Measurements from ENCODE around the gene ZNF483. TPM values are rescaled to one million over a fixed set of nuclear protein-coding genes. Genes with fewer than 3 reads are reported as not detected.

ZNF483 gene
- total RNA-seq (1.5 and 4.3 TPM in 2 replicates), polyA plus RNA-seq (0.53 and 0.70 TPM in 2 replicates), polyA minus RNA-seq (ENCODE audit: low replicate concordance) (2.4 TPM in 1 of 2 replicates, not detected in the other)
- 0.35 and 0.43 TPM in 2 replicates for polyA plus RNA-seq (2012)

GRCh38 chr9:111525056-111525977 lies at the start of gene ZNF483:
Gene ZNF483 (plus strand): TSS chr9:111525179. CDS start chr9:111527396, 2,217 bp downstream.
- Histone ChIP-seq H3K36me3 (ENCODE audit: control insufficient read depth, insufficient read depth, low read length) (no peaks in the 10 kb centered on the region), H2AFZ (ENCODE audit: low read length) (peak within 1 kb of the TSS; percentile 95), H3K9ac (ENCODE audit: insufficient read depth, low read length) (peak within 1 kb of the TSS; percentile 57), H3K9me3 (ENCODE audit: control insufficient read depth, insufficient read depth, low read depth, low read length) (no peaks in the 10 kb centered on the region), H3K4me3 (replicated peaks in 1 of 4; ENCODE audit: control extremely low read depth in 1 of 4, insufficient read depth in 1 of 4, low read depth in 3 of 4, low read length in 4 of 4) (peak within 1 kb of the TSS; percentile 72 to 83 (median 82)), H4K20me1 (ENCODE audit: control insufficient read depth, extremely low read depth, insufficient read depth, low read length) (no peaks in the 10 kb centered on the region), H3K27me3 (ENCODE audit: control insufficient read depth, insufficient read depth, low read length) (no peaks in the 10 kb centered on the region), H3K4me1 (ENCODE audit: control insufficient read depth, extremely low read depth, insufficient read depth, low read length) (peaks cover 5% of the 10 kb centered on the region), H3K27ac (ENCODE audit: insufficient read depth, low read length) (no peak within 1 kb of the TSS), H3K4me2 (ENCODE audit: extremely low read depth, insufficient read depth, low read length) (peak within 1 kb of the TSS; percentile 99), H3K79me2 (ENCODE audit: control insufficient read depth, insufficient read depth, low read length) (no peaks in the 10 kb centered on the region)
- TF ChIP-seq EZH2 (IDR thresholded peaks at IDR 0.05; ENCODE audit: low read length, missing control alignments) (no peak), CTCF (conservative IDR thresholded peaks at IDR 0.05 in 1 of 2, IDR thresholded peaks at IDR 0.05 in 1 of 2; ENCODE audit: low read depth in 1 of 2, low read length in 2 of 2) (no peak)
- DNase-seq (ENCODE audit: low read depth in 2 of 2), result peak; percentile 67 to 77

- no peak overlapping the region for H3K4me2 ChIP-seq (ENCODE audit: extremely low read depth, insufficient read depth, low read length)
- H3K4me1 ChIP-seq (ENCODE audit: control insufficient read depth, extremely low read depth, insufficient read depth, low read length), result no peaks in the 10 kb centered on the region
- peaks cover 93% of the 10 kb centered on the region for H3K79me2 ChIP-seq (ENCODE audit: control insufficient read depth, insufficient read depth, low read length)
- H3K36me3 ChIP-seq (ENCODE audit: control insufficient read depth, insufficient read depth, low read length), result no peaks in the 10 kb centered on the region
- no peak overlapping the region for H3K4me3 ChIP-seq (replicated peaks in 1 of 4; ENCODE audit: control extremely low read depth in 1 of 4, insufficient read depth in 1 of 4, low read depth in 3 of 4, low read length in 4 of 4)
- H3K27me3 ChIP-seq (ENCODE audit: control insufficient read depth, insufficient read depth, low read length), result no peaks in the 10 kb centered on the region
- H2AFZ ChIP-seq (ENCODE audit: low read length), result no peak overlapping the region
- peaks cover 2% of the 10 kb centered on the region for H4K20me1 ChIP-seq (ENCODE audit: control insufficient read depth, extremely low read depth, insufficient read depth, low read length)
- H3K9ac ChIP-seq (ENCODE audit: insufficient read depth, low read length), result no peak overlapping the region
- H3K27ac ChIP-seq (ENCODE audit: insufficient read depth, low read length), result no peak overlapping the region
- DNase-seq (ENCODE audit: low read depth in 2 of 2), result no peak
- H3K9me3 ChIP-seq (ENCODE audit: control insufficient read depth, insufficient read depth, low read depth, low read length), result no peaks in the 10 kb centered on the region
- TF ChIP-seq CTCF (conservative IDR thresholded peaks at IDR 0.05 in 1 of 2, IDR thresholded peaks at IDR 0.05 in 1 of 2; ENCODE audit: low read depth in 1 of 2, low read length in 2 of 2), result no peak
- no peak for TF ChIP-seq EZH2 (IDR thresholded peaks at IDR 0.05; ENCODE audit: low read length, missing control alignments)
Measured at GRCh38 chr9:111475195-111475594, 49.8 kb upstream of the ZNF483 start.

DNA sequence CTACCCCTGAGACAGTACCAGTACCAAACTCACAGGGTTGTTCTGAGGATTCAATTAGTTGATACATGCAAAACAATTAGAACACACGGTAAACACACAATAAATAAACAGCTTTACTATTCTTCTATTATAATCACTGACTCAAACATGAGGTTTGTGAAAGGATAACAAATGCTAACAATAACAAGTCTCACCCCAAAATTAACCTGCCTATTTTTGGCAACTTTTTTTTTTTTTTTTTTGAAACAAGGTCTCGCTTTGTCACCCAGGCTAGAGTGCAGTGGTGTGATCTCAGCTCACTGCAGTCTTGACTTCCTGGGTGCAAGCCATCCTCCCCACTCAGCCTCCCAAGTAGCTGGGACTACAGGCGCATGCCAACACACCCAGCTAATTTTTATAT lies 47.3 kb upstream of the ZNF483 start:
- H3K4me2 ChIP-seq (ENCODE audit: extremely low read depth, insufficient read depth, low read length), result no peak overlapping the region
- no peak overlapping the region for H3K27ac ChIP-seq (ENCODE audit: insufficient read depth, low read length)
- no peak overlapping the region for H2AFZ ChIP-seq (ENCODE audit: low read length)
- H3K9ac ChIP-seq (ENCODE audit: insufficient read depth, low read length), result no peak overlapping the region
- H3K79me2 ChIP-seq (ENCODE audit: control insufficient read depth, insufficient read depth, low read length), result peaks cover 94% of the 10 kb centered on the region
- TF ChIP-seq EZH2 (IDR thresholded peaks at IDR 0.05; ENCODE audit: low read length, missing control alignments) (no peak), CTCF (conservative IDR thresholded peaks at IDR 0.05 in 1 of 2, IDR thresholded peaks at IDR 0.05 in 1 of 2; ENCODE audit: low read depth in 1 of 2, low read length in 2 of 2) (no peak)
- H3K9me3 ChIP-seq (ENCODE audit: control insufficient read depth, insufficient read depth, low read depth, low read length), result no peaks in the 10 kb centered on the region
- H3K27me3 ChIP-seq (ENCODE audit: control insufficient read depth, insufficient read depth, low read length), result no peaks in the 10 kb centered on the region
- H3K4me1 ChIP-seq (ENCODE audit: control insufficient read depth, extremely low read depth, insufficient read depth, low read length), result peaks cover 4% of the 10 kb centered on the region
- DNase-seq (ENCODE audit: low read depth in 2 of 2), result no peak
- no peak overlapping the region for H3K4me3 ChIP-seq (replicated peaks in 1 of 4; ENCODE audit: control extremely low read depth in 1 of 4, insufficient read depth in 1 of 4, low read depth in 3 of 4, low read length in 4 of 4)
- H3K36me3 ChIP-seq (ENCODE audit: control insufficient read depth, insufficient read depth, low read length), result no peaks in the 10 kb centered on the region
- H4K20me1 ChIP-seq (ENCODE audit: control insufficient read depth, extremely low read depth, insufficient read depth, low read length), result peaks cover 2% of the 10 kb centered on the region

All from fibroblast of lung (primary cell).